IMR-90 (cell line): ENCODE results near the gene KBTBD7. TPM values are rescaled to one million over a fixed set of nuclear protein-coding genes. Genes with fewer than 3 reads are reported as not detected.

Experiments used
- ATAC-seq: fragments of 200-7000 bp; cut with Tn5 transposase; 2 replicates; pipeline ENCODE4 v1.9.1; 2020; ENCODE audit warnings: low read depth, mild to moderate bottlenecking, moderate library complexity
- BruUV-seq: library from RNA; stranded (reverse); fragments of 400-500 nt; replicated peaks from 2 replicates; lab custom pipeline; 2021; lab: Mats Ljungman, UMichigan
- CTCF ChIA-PET: fragments of 300-600 bp; formaldehyde crosslinking; extraction: SDS; loops from one replicate; lab custom pipeline; 2021; ENCODE audit warnings: antibody characterized with exemption; lab: Yijun Ruan, JAX
- POLR2A ChIA-PET: fragments of 300-600 bp; sonication (Branson Sonifier 250); formaldehyde crosslinking; loops from one replicate; lab custom pipeline; 2022; ENCODE audit warnings: antibody characterized with exemption; ENCODE audit not compliant: unreplicated experiment; lab: Charles Lee
- DNase-seq: peaks from one replicate; pipeline ENCODE4 v3.0.0; 2013
- H2AFZ ChIP-seq: replicated peaks from 2 replicates; pipeline ENCODE3; 2013; ENCODE audit warnings: low read length, mild to moderate bottlenecking; ENCODE audit not compliant: poor library complexity
- H2AK5ac ChIP-seq: 2 replicates; pipeline ENCODE4 v1.6.1; 2013; ENCODE audit warnings: low read depth, low read length, inconsistent platforms
- H2AK9ac ChIP-seq: replicated peaks from 2 replicates; pipeline ENCODE3; 2013; ENCODE audit warnings: mild to moderate bottlenecking, low read depth, low read length, moderate library complexity; ENCODE audit not compliant: poor library complexity
- H2BK120ac ChIP-seq: 2 replicates; pipeline ENCODE4 v1.6.1; 2013; ENCODE audit warnings: low read depth, low read length, inconsistent platforms
- H2BK15ac ChIP-seq: 3 replicates; pipeline ENCODE4 v1.6.1; 2013; ENCODE audit warnings: low read depth, low read length, inconsistent platforms
- H2BK20ac ChIP-seq: 2 replicates; pipeline ENCODE4 v1.6.1; 2013; ENCODE audit warnings: low read depth, mild to moderate bottlenecking, inconsistent platforms, low read length, moderate library complexity
- H2BK5ac ChIP-seq: 2 replicates; pipeline ENCODE4 v1.6.1; 2013; ENCODE audit warnings: mild to moderate bottlenecking, low read depth, low read length, inconsistent platforms; ENCODE audit not compliant: poor library complexity, severe bottlenecking
- H3K14ac ChIP-seq: replicated peaks from 2 replicates; pipeline ENCODE4 v1.6.1; 2013; ENCODE audit warnings: low read depth, low read length, inconsistent platforms
- H3K18ac ChIP-seq: 2 replicates; pipeline ENCODE4 v1.6.1; 2013; ENCODE audit warnings: low read depth, low read length, control low read depth
- H3K23ac ChIP-seq: 2 replicates; pipeline ENCODE4 v1.6.1; 2013; ENCODE audit warnings: low read depth, low read length, inconsistent platforms
- H3K27ac ChIP-seq: 2 replicates; pipeline ENCODE4 v1.5.1; 2013; ENCODE audit warnings: mild to moderate bottlenecking, control low read depth, low read length; ENCODE audit not compliant: insufficient read depth
- H3K27me3 ChIP-seq: 2 replicates; pipeline ENCODE4 v1.6.1; 2013; ENCODE audit warnings: low read length; ENCODE audit not compliant: control insufficient read depth, insufficient read depth
- H3K36me3 ChIP-seq: 2 replicates; pipeline ENCODE4 v1.6.1; 2013; ENCODE audit warnings: low read length, mixed read lengths; ENCODE audit not compliant: control insufficient read depth, insufficient read depth
- H3K4ac ChIP-seq: 2 replicates; pipeline ENCODE4 v1.6.1; 2013; ENCODE audit warnings: low read depth, low read length, inconsistent platforms
- H3K4me1 ChIP-seq: 2 replicates; pipeline ENCODE4 v1.6.1; 2013; ENCODE audit warnings: low read length, mixed read lengths; ENCODE audit not compliant: control insufficient read depth, insufficient read depth
- H3K4me2 ChIP-seq: 2 replicates; pipeline ENCODE4 v1.6.1; 2013; ENCODE audit warnings: low read depth, mild to moderate bottlenecking, control low read depth, low read length, moderate library complexity
- H3K4me3 ChIP-seq: 2 replicates; pipeline ENCODE4 v1.5.1; 2013; ENCODE audit warnings: low read depth, mild to moderate bottlenecking, control low read depth, low read length, moderate library complexity; ENCODE audit not compliant: insufficient read depth
- H3K56ac ChIP-seq: 2 replicates; pipeline ENCODE4 v1.6.1; 2013; ENCODE audit warnings: low read length, inconsistent platforms; ENCODE audit not compliant: insufficient read depth; ENCODE audit errors: extremely low read depth
- H3K79me1 ChIP-seq, 2 experiments: 2 replicates each; pipeline ENCODE4 v1.6.1; 2013; ENCODE audit warnings: low read length in 2 of 2, inconsistent platforms in 1 of 2, low read depth in 1 of 2
- H3K9ac ChIP-seq: 2 replicates; pipeline ENCODE4 v1.6.1; 2013; ENCODE audit warnings: low read depth, low read length, control low read depth
- H3K9me1 ChIP-seq: 2 replicates; pipeline ENCODE4 v1.6.1; 2013; ENCODE audit warnings: low read length, inconsistent platforms; ENCODE audit not compliant: insufficient read depth
- H3K9me3 ChIP-seq: 2 replicates; pipeline ENCODE4 v1.6.1; 2013; ENCODE audit warnings: low read length; ENCODE audit not compliant: control insufficient read depth, insufficient read depth
- H4K20me1 ChIP-seq: 2 replicates; pipeline ENCODE4 v1.6.1; 2013; ENCODE audit warnings: low read length, inconsistent platforms; ENCODE audit not compliant: insufficient read depth
- H4K5ac ChIP-seq: 2 replicates; pipeline ENCODE4 v1.6.1; 2013; ENCODE audit warnings: mild to moderate bottlenecking, low read depth, low read length, control low read depth
- H4K8ac ChIP-seq, 2 experiments: 2 replicates each; pipeline ENCODE4 v1.6.1; 2013; ENCODE audit warnings: low read depth in 2 of 2, low read length in 2 of 2, control low read depth in 1 of 2, inconsistent platforms in 1 of 2
- H4K91ac ChIP-seq: 2 replicates; pipeline ENCODE4 v1.6.1; 2013; ENCODE audit warnings: low read depth, low read length, inconsistent platforms; ENCODE audit not compliant: insufficient read depth
- CEBPB ChIP-seq: IDR thresholded peaks from 2 replicates; pipeline ENCODE4 v1.6.1; 2012; ENCODE audit warnings: low read depth, low read length, improper control_type of control experiment
- MAFK ChIP-seq: IDR thresholded peaks from 2 replicates; pipeline ENCODE4 v1.6.1; 2012; ENCODE audit warnings: low read depth, low read length, improper control_type of control experiment
- MAZ ChIP-seq: IDR thresholded peaks from 2 replicates; pipeline ENCODE4 v1.6.1; 2012; ENCODE audit warnings: low read depth, mild to moderate bottlenecking, low read length, improper control_type of control experiment, moderate library complexity, borderline replicate concordance
- MXI1 ChIP-seq: IDR thresholded peaks from 2 replicates; pipeline ENCODE4 v1.6.1; 2012; ENCODE audit warnings: low read depth, mild to moderate bottlenecking, low read length, moderate library complexity, borderline replicate concordance
- RAD21 ChIP-seq: IDR thresholded peaks from 2 replicates; pipeline ENCODE4 v1.6.1; 2012; ENCODE audit warnings: low read length, improper control_type of control experiment
- WGBS, 2 experiments: methylation state at CpG; one replicate each; pipeline versions ENCODE4 v1.1.5 to v1.1.7; 2013; ENCODE audit warnings: missing lambda C conversion rate in 2 of 2; ENCODE audit not compliant: insufficient read length in 1 of 2; ENCODE audit errors: extremely low coverage in 2 of 2; 5-methylcytosine and 5-hydroxymethylcytosine counted together
- dilution Hi-C: fragments of 300-500 bp; cut with HindIII; formaldehyde crosslinking; loops from one replicate; pipeline ENCODE4 v1.14.3; 2018; ENCODE audit warnings: low sequenced_read_pairs; ENCODE audit not compliant: unreplicated experiment
- in situ Hi-C: fragments of 300-500 bp; cut with MboI; formaldehyde crosslinking; loops from 3 replicates; pipeline ENCODE4 v1.14.3; 2019; ENCODE audit warnings: low sequenced_read_pairs, inconsistent platforms, mixed read lengths
- intact Hi-C: fragments of 100-400 bp; cut with micrococcal nuclease; formaldehyde crosslinking; loops from 2 replicates; pipeline ENCODE4 v1.10.0; 2022
- polyA plus RNA-seq, 3 experiments: library from polyadenylated mRNA; depleted of rRNA; stranded (reverse); fragments of >200 nt; gene quantifications; 2 replicates each; pipeline ENCODE4 v1.2.3, GENCODE V29; 2012; ENCODE audit warnings: low replicate concordance in 1 of 3
- total RNA-seq: library from RNA; depleted of rRNA; stranded (reverse); fragments of >200 nt; gene quantifications from 2 replicates; pipeline ENCODE4 v1.2.3, GENCODE V29; 2012
- TF ChIP-seq, protein P1 (sequence below): fragments of 150-350 bp; IDR thresholded peaks from 2 replicates; pipeline ENCODE4 v1.6.1; 2016; ENCODE audit warnings: low read depth, mild to moderate bottlenecking, low read length, moderate library complexity, borderline replicate concordance
- TF ChIP-seq, protein P2 (sequence below): fragments of 150-350 bp; IDR thresholded peaks from 2 replicates; pipeline ENCODE4 v1.6.1; 2017; ENCODE audit warnings: mild to moderate bottlenecking, antibody characterized with exemption, low read length, low read depth

The KBTBD7 gene
- total and polyA plus RNA-seq, 2 of the 4 experiments (the other 2 are of a cell fraction), result 2.1 to 7.9 TPM

DNA sequence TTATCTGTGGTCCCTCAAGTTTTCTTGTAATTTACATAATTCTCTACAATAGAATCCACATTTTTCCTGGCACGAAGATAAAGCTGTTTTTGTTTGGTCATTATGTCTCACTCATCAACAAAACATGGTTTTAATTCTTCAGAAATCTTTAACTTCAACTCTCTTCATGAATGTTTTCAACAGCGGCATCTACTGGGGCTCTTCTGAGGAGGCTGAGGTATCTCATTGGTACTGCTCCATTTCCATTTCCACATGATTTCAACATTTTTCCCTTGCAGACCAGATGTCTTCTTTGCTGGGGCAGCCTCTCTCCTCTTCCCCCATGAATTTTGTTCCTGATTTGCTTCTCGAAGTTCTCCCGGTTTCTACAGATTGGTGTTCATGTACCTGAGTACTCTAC is 5.8 kb upstream of the KBTBD7 start:
- ATAC-seq, result no peak
- CTCF ChIA-PET, result no interaction called here

More for the DNA sequence above, 5.8 kb upstream of the KBTBD7 start:
- BruUV-seq, result no TSS peak
- POLR2A ChIA-PET, result no interaction called here
- dilution Hi-C loops, result no loop called here
- no peaks in the 10 kb centered on the region for H3K36me3 ChIP-seq
- in situ Hi-C loops, result no loop called here
- no peaks in the 10 kb centered on the region for H3K27me3 ChIP-seq
- no peaks in the 10 kb centered on the region for H3K9me1 ChIP-seq
- H4K20me1 ChIP-seq, result no peaks in the 10 kb centered on the region
- no peak for DNase-seq
- no peak overlapping the region for H2AK5ac ChIP-seq
- H2BK15ac ChIP-seq, result no peak overlapping the region
- 100% methylated on average over 1 of the region's 4 CpGs; no CpG with 5 or more reads in 1 of the 2 experiments for WGBS, 2 experiments
- no peak overlapping the region for H2BK120ac ChIP-seq
- H3K18ac ChIP-seq, result no peak overlapping the region
- no peak overlapping the region for H3K9ac ChIP-seq
- no peak overlapping the region for H3K56ac ChIP-seq
- no peak overlapping the region for H3K4me2 ChIP-seq
- no peak overlapping the region for H3K27ac ChIP-seq
- H2AK9ac ChIP-seq, result no peak overlapping the region
- no peaks in the 10 kb centered on the region for H3K4me1 ChIP-seq
- no peak overlapping the region for H4K5ac ChIP-seq
- H2BK20ac ChIP-seq, result no peak overlapping the region
- H3K79me1 ChIP-seq, result no peaks in the 10 kb centered on the region
- TF ChIP-seq, protein P1, sequence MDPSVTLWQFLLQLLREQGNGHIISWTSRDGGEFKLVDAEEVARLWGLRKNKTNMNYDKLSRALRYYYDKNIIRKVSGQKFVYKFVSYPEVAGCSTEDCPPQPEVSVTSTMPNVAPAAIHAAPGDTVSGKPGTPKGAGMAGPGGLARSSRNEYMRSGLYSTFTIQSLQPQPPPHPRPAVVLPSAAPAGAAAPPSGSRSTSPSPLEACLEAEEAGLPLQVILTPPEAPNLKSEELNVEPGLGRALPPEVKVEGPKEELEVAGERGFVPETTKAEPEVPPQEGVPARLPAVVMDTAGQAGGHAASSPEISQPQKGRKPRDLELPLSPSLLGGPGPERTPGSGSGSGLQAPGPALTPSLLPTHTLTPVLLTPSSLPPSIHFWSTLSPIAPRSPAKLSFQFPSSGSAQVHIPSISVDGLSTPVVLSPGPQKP, result no peak
- TF ChIP-seq, protein P2, sequence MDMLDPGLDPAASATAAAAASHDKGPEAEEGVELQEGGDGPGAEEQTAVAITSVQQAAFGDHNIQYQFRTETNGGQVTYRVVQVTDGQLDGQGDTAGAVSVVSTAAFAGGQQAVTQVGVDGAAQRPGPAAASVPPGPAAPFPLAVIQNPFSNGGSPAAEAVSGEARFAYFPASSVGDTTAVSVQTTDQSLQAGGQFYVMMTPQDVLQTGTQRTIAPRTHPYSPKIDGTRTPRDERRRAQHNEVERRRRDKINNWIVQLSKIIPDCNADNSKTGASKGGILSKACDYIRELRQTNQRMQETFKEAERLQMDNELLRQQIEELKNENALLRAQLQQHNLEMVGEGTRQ, result no peak
- no peak for TF ChIP-seq CEBPB
- no peak for TF ChIP-seq MAZ
- TF ChIP-seq MXI1, result no peak
- TF ChIP-seq RAD21, result no peak
- no peak for TF ChIP-seq MAFK
- intact Hi-C loops, result no loop called here
- H2BK5ac ChIP-seq, result no peak overlapping the region
- no peaks in the 10 kb centered on the region for H3K9me3 ChIP-seq
- H3K4me3 ChIP-seq, result no peak overlapping the region
- no peak overlapping the region for H2AFZ ChIP-seq
- H3K14ac ChIP-seq, result no peak overlapping the region
- no peak overlapping the region for H4K91ac ChIP-seq
- no peak overlapping the region for H4K8ac ChIP-seq
- no peak overlapping the region for H3K4ac ChIP-seq
- H3K23ac ChIP-seq, result no peak overlapping the region
